NCI-H748 treated with DMSO at 0.1 percent for 48 hours (cell line): Measurements from ENCODE around the gene FCGR2B.
"Not testable (repeated sequence)": the region's sequence is repeated elsewhere in the genome, so short reads cannot be mapped to it uniquely, and the experiment has no call there.

ENCODE experiments used
- DNase-seq: peaks from one replicate; lab custom pipeline; 2025; lab: John Stamatoyannopoulos, UW

The FCGR2B gene

GRCh38 chr1:161662684-161663339, at the start of gene FCGR2B:
Gene FCGR2B (plus strand): TSS chr1:161663143. CDS start chr1:161663242, 99 bp downstream.
- not testable (repeated sequence) for DNase-seq

- DNase-seq: not testable (repeated sequence)
Observed at GRCh38 chr1:161616417-161616816, 46.5 kb upstream of the FCGR2B start.

- DNase-seq: not testable (repeated sequence)
Observed at GRCh38 chr1:161618517-161618916, 44.4 kb upstream of the FCGR2B start.

GRCh38 chr1:161620399-161620798, 42.5 kb upstream of the FCGR2B start:
- not testable (repeated sequence) for DNase-seq

GRCh38 chr1:161621181-161622000, 41.6 kb upstream of the FCGR2B start:
- peak; percentile 39 for DNase-seq

- not testable (repeated sequence) for DNase-seq
Observed at GRCh38 chr1:161622054-161622453, 40.9 kb upstream of the FCGR2B start.

GRCh38 chr1:161623401-161624051, 39.4 kb upstream of the FCGR2B start:
- DNase-seq: not testable (repeated sequence)

GRCh38 chr1:161624605-161625004, 38.3 kb upstream of the FCGR2B start:
- DNase-seq: not testable (repeated sequence)

GRCh38 chr1:161626445-161627146, 36.3 kb upstream of the FCGR2B start:
- DNase-seq: not testable (repeated sequence)

- DNase-seq: not testable (repeated sequence)
Observed at GRCh38 chr1:161630128-161630742, 32.7 kb upstream of the FCGR2B start.

- DNase-seq: no peak
Observed at GRCh38 chr1:161631076-161631475, 31.9 kb upstream of the FCGR2B start, which contains the start of gene FCGR3B. Gene FCGR3B (minus strand): TSS chr1:161631176. CDS start chr1:161631094, 82 bp downstream.

GRCh38 chr1:161634993-161635392, 27.9 kb upstream of the FCGR2B start:
- not testable (repeated sequence) for DNase-seq

GRCh38 chr1:161636189-161636782, 26.7 kb upstream of the FCGR2B start:
- DNase-seq: not testable (repeated sequence)

- not testable (repeated sequence) for DNase-seq
Observed at GRCh38 chr1:161636976-161637375, 26.0 kb upstream of the FCGR2B start.

- DNase-seq: not testable (repeated sequence)
Observed at GRCh38 chr1:161638251-161638993, 24.5 kb upstream of the FCGR2B start.

- not testable (repeated sequence) for DNase-seq
Observed at GRCh38 chr1:161639203-161639602, 23.7 kb upstream of the FCGR2B start.

- not testable (repeated sequence) for DNase-seq
Observed at GRCh38 chr1:161642697-161643096, 20.2 kb upstream of the FCGR2B start.

GRCh38 chr1:161643481-161644208, 19.3 kb upstream of the FCGR2B start:
- not testable (repeated sequence) for DNase-seq

- not testable (repeated sequence) for DNase-seq
Observed at GRCh38 chr1:161644855-161645254, 18.1 kb upstream of the FCGR2B start.
